GM21576 (cell line): ENCODE data around the gene HP1BP3.

Experiments used
- ATAC-seq: cut with Tn5 transposase; IDR thresholded peaks from one replicate; pipeline ENCODE4 v1.9.1; 2021; ENCODE audit warnings: mild to moderate bottlenecking, moderate library complexity; ENCODE audit not compliant: unreplicated experiment

HP1BP3 gene

GRCh38 chr1:20695515-20695914, 91.6 kb downstream of the HP1BP3 start:
- no peak for ATAC-seq

GRCh38 chr1:20693623-20694022, 93.5 kb downstream of the HP1BP3 start:
- no peak for ATAC-seq
